HepG2 (cell line): Measurements from ENCODE around the gene NCAPG. TPM values are rescaled to one million over a fixed set of nuclear protein-coding genes. Genes with fewer than 3 reads are reported as not detected.
A peak's percentile ranks its signal among the peaks of the same experiment; 100 is the strongest.

Source experiments
- CHD2 ChIP-seq: IDR thresholded peaks from 2 replicates; pipeline ENCODE4 v1.6.1; 2011; ENCODE audit warnings: low read depth, low read length, improper control_type of control experiment
- DNMT1 ChIP-seq: sonication (generic); formaldehyde crosslinking; IDR thresholded peaks from 2 replicates; pipeline ENCODE4 v1.5.1; 2020; ENCODE audit warnings: mild to moderate bottlenecking, missing genetic modification reagents
- HIVEP1 ChIP-seq: sonication (generic); formaldehyde crosslinking; IDR thresholded peaks from 2 replicates; pipeline ENCODE4 v1.4.0; 2020; ENCODE audit warnings: mild to moderate bottlenecking, missing genetic modification reagents
- HNF4A ChIP-seq: sonication (generic); formaldehyde crosslinking; IDR thresholded peaks from 2 replicates; pipeline ENCODE4 v1.4.0; 2020; ENCODE audit warnings: missing genetic modification reagents
- NCOA1 ChIP-seq: sonication (generic); formaldehyde crosslinking; IDR thresholded peaks from 2 replicates; pipeline ENCODE4 v1.9.0; 2021; ENCODE audit warnings: missing genetic modification reagents
- NR2F6 ChIP-seq, 2 experiments: IDR thresholded peaks; 2 replicates each; pipeline ENCODE4 v1.6.1; 2016; ENCODE audit warnings: antibody characterized with exemption in 1 of 2, mild to moderate bottlenecking in 1 of 2
- PAWR ChIP-seq: sonication (generic); formaldehyde crosslinking; IDR thresholded peaks from 2 replicates; pipeline ENCODE4 v1.4.0; 2020; ENCODE audit warnings: missing genetic modification reagents, mild to moderate bottlenecking, borderline replicate concordance
- PAX8 ChIP-seq: sonication (generic); formaldehyde crosslinking; IDR thresholded peaks from 2 replicates; pipeline ENCODE4 v1.8.0; 2022; ENCODE audit warnings: mild to moderate bottlenecking, missing genetic modification reagents, borderline replicate concordance
- POLR2AphosphoS5 ChIP-seq: IDR thresholded peaks from 2 replicates; pipeline ENCODE4 v1.6.1; 2012; ENCODE audit warnings: low read depth, low read length
- RCOR2 ChIP-seq: IDR thresholded peaks from 2 replicates; pipeline ENCODE4 v1.6.1; 2016; ENCODE audit warnings: missing biosample characterization, missing genetic modification reagents
- REL ChIP-seq: sonication (generic); formaldehyde crosslinking; conservative IDR thresholded peaks from 2 replicates; pipeline ENCODE4 v1.8.0; 2022; ENCODE audit warnings: mild to moderate bottlenecking, missing genetic modification reagents, moderate library complexity
- SP2 ChIP-seq: sonication (generic); formaldehyde crosslinking; IDR thresholded peaks from 2 replicates; pipeline ENCODE4 v1.5.1; 2020; ENCODE audit warnings: mild to moderate bottlenecking, missing genetic modification reagents
- THYN1 ChIP-seq: sonication (generic); formaldehyde crosslinking; IDR thresholded peaks from 2 replicates; pipeline ENCODE4 v1.8.1; 2023; ENCODE audit warnings: low read depth, mild to moderate bottlenecking, moderate library complexity, missing genetic modification reagents, borderline replicate concordance
- TSC22D2 ChIP-seq: sonication (generic); formaldehyde crosslinking; IDR thresholded peaks from 2 replicates; pipeline ENCODE4 v1.5.1; 2020; ENCODE audit warnings: missing genetic modification reagents, mild to moderate bottlenecking, borderline replicate concordance
- YY1 ChIP-seq: IDR thresholded peaks from 2 replicates; pipeline ENCODE4 v1.6.1; 2011; ENCODE audit warnings: low read length, low read depth, moderate library complexity, mild to moderate bottlenecking; ENCODE audit not compliant: insufficient read depth, insufficient replicate concordance
- ZNF724P ChIP-seq: sonication (generic); formaldehyde crosslinking; IDR thresholded peaks from 2 replicates; pipeline ENCODE4 v1.8.0; 2022; ENCODE audit warnings: missing genetic modification reagents, borderline replicate concordance
- polyA plus RNA-seq, 8 experiments: library from polyadenylated mRNA; depleted of rRNA in 3 of 8; stranded (reverse) in 7 of 8; unstranded in 1 of 8; fragments of >200 nt; fragmentation: Illumina TruSeq in 4 of 8; extraction: Trizol in 4 of 8; gene quantifications; 2 replicates each; pipeline versions ENCODE4 v1.2.1 to v1.2.3, GENCODE V29; 2011 to 2016; ENCODE audit warnings: low read depth in 4 of 8, missing spikeins in 1 of 8, mixed read lengths in 1 of 8; ENCODE audit not compliant: insufficient read depth in 1 of 8
- total RNA-seq, 5 experiments: library from RNA; depleted of rRNA; stranded (reverse); fragments of >200 nt; fragmentation: Illumina TruSeq; extraction: Trizol; gene quantifications; 2 replicates each; pipeline ENCODE4 v1.2.3, GENCODE V29; 2016; ENCODE audit warnings: low read depth in 1 of 5
- TF ChIP-seq, protein P1 (sequence below): sonication (generic); formaldehyde crosslinking; IDR thresholded peaks from 2 replicates; pipeline ENCODE4 v1.5.1; 2020; ENCODE audit warnings: missing genetic modification reagents, mild to moderate bottlenecking, borderline replicate concordance
- TF ChIP-seq, protein P2 (sequence below): sonication (generic); formaldehyde crosslinking; IDR thresholded peaks from 2 replicates; pipeline ENCODE4 v1.8.0; 2022; ENCODE audit warnings: mild to moderate bottlenecking, missing genetic modification reagents, moderate library complexity
- TF ChIP-seq, protein P3 (sequence below): sonication (generic); formaldehyde crosslinking; IDR thresholded peaks from 2 replicates; pipeline ENCODE4 v1.5.0; 2020; ENCODE audit warnings: missing genetic modification reagents, mild to moderate bottlenecking, borderline replicate concordance
- TF ChIP-seq, protein P4 (sequence below): sonication (generic); IDR thresholded peaks from 2 replicates; pipeline ENCODE4 v1.6.1; 2016; ENCODE audit warnings: low read depth, borderline replicate concordance
- TF ChIP-seq, protein P5 (sequence below): fragments of 450-650 bp; IDR thresholded peaks from 2 replicates; pipeline ENCODE4 v1.6.1; 2017
- TF ChIP-seq, protein P6 (sequence below): sonication (generic); formaldehyde crosslinking; IDR thresholded peaks from 2 replicates; pipeline ENCODE4 v1.4.0; 2020; ENCODE audit warnings: mild to moderate bottlenecking, missing genetic modification reagents

The NCAPG gene
- total and polyA plus RNA-seq, 2 of the 13 experiments (the other 11 are each of a cell fraction or from before 2014, with no cell fraction given) = 14.8 to 61.9 TPM

DNA sequence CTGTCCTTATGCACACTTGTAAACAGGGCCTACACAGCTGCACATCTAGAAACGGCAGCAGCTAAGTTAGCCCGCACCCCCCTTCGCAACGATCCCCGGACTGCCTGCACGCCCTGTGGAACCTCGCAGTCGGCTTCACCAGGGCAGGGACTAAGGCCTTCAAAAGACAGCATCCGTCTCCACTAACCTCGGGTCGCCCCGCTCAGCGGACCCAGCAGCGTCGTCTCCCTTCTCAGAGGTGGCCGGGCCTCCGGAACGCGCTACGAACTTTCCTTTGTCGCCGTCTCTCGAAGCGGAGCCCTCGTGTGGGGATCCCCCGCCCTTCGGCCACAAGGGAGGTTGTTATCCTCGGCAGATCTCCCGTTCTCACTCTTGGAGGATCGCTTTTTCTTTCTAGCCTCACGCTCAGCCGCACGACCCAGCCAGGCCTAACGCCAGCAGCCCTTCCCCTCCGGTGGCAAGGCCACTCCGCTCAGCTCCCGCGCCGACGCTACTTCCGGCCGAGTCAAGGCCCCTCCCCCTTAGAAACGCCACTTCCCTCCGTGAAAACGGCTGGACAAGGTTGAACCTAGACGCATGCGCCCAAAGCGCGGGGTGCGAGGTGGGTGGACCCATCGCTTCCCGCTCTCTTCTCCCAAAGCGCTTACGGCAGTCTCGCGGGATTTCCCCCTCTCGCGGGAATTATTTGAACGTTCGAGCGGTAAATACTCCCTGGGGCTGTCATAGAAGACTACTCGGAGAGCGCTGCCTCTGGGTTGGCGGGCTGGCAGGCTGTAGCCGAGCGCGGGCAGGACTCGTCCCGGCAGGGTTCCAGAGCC lies at the start of gene NCAPG, which contains the start of gene DCAF16 (continued):
- TF ChIP-seq, protein P1, sequence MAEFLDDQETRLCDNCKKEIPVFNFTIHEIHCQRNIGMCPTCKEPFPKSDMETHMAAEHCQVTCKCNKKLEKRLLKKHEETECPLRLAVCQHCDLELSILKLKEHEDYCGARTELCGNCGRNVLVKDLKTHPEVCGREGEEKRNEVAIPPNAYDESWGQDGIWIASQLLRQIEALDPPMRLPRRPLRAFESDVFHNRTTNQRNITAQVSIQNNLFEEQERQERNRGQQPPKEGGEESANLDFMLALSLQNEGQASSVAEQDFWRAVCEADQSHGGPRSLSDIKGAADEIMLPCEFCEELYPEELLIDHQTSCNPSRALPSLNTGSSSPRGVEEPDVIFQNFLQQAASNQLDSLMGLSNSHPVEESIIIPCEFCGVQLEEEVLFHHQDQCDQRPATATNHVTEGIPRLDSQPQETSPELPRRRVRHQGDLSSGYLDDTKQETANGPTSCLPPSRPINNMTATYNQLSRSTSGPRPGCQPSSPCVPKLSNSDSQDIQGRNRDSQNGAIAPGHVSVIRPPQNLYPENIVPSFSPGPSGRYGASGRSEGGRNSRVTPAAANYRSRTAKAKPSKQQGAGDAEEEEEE = no peak
- TF ChIP-seq PAWR (CRISPR knock-in tag) (no peak), NCOA1 (CRISPR knock-in tag) (no peak), HIVEP1 (CRISPR knock-in tag) (no peak; the same call in 1 of the 2 replicates), RCOR2 (CRISPR knock-in tag) (no peak), REL (peak; percentile 97), TSC22D2 (0 out of 2 replicates have a peak, but pooled peaks have one; percentile 21), POLR2AphosphoS5 (peak; percentile 93), DNMT1 (CRISPR knock-in tag) (no peak), YY1 (no peak), PAX8 (CRISPR knock-in tag) (no peak), ZNF724P (peak; percentile 98), SP2 (CRISPR knock-in tag) (peak; percentile 72), NR2F6 (IDR thresholded peaks at IDR 0.05) (no peak), NR2F6 (CRISPR knock-in tag; IDR thresholded peaks at IDR 0.05) (peak; percentile 20), THYN1 (no peak), CHD2 (peak; percentile 100), HNF4A (CRISPR knock-in tag) (no peak)
- TF ChIP-seq, protein P2, sequence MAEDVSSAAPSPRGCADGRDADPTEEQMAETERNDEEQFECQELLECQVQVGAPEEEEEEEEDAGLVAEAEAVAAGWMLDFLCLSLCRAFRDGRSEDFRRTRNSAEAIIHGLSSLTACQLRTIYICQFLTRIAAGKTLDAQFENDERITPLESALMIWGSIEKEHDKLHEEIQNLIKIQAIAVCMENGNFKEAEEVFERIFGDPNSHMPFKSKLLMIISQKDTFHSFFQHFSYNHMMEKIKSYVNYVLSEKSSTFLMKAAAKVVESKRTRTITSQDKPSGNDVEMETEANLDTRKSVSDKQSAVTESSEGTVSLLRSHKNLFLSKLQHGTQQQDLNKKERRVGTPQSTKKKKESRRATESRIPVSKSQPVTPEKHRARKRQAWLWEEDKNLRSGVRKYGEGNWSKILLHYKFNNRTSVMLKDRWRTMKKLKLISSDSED (CRISPR knock-in tag) = no peak
- TF ChIP-seq, protein P3, sequence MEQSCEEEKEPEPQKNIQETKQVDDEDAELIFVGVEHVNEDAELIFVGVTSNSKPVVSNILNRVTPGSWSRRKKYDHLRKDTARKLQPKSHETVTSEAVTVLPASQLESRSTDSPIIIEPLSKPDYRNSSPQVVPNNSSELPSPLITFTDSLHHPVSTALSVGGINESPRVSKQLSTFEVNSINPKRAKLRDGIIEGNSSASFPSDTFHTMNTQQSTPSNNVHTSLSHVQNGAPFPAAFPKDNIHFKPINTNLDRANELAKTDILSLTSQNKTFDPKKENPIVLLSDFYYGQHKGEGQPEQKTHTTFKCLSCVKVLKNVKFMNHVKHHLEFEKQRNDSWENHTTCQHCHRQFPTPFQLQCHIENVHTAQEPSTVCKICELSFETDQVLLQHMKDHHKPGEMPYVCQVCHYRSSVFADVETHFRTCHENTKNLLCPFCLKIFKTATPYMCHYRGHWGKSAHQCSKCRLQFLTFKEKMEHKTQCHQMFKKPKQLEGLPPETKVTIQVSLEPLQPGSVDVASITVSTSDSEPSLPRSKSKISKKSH = peak; percentile 75; the same call in 1 of the 2 replicates
- TF ChIP-seq, protein P4, sequence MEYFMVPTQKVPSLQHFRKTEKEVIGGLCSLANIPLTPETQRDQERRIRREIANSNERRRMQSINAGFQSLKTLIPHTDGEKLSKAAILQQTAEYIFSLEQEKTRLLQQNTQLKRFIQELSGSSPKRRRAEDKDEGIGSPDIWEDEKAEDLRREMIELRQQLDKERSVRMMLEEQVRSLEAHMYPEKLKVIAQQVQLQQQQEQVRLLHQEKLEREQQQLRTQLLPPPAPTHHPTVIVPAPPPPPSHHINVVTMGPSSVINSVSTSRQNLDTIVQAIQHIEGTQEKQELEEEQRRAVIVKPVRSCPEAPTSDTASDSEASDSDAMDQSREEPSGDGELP = no peak; the same call in 1 of the 2 replicates
- TF ChIP-seq, protein P5, sequence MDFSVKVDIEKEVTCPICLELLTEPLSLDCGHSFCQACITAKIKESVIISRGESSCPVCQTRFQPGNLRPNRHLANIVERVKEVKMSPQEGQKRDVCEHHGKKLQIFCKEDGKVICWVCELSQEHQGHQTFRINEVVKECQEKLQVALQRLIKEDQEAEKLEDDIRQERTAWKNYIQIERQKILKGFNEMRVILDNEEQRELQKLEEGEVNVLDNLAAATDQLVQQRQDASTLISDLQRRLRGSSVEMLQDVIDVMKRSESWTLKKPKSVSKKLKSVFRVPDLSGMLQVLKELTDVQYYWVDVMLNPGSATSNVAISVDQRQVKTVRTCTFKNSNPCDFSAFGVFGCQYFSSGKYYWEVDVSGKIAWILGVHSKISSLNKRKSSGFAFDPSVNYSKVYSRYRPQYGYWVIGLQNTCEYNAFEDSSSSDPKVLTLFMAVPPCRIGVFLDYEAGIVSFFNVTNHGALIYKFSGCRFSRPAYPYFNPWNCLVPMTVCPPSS = no peak
- TF ChIP-seq, protein P6, sequence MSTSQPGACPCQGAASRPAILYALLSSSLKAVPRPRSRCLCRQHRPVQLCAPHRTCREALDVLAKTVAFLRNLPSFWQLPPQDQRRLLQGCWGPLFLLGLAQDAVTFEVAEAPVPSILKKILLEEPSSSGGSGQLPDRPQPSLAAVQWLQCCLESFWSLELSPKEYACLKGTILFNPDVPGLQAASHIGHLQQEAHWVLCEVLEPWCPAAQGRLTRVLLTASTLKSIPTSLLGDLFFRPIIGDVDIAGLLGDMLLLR (CRISPR knock-in tag) = no peak; the same call in 1 of the 2 replicates
